Endothelial cell (in vitro differentiated cells): ENCODE measurements around the gene CDKN3. TPM values are rescaled to one million over a fixed set of nuclear protein-coding genes. Genes with fewer than 3 reads are reported as not detected.

ENCODE experiments used
- DNase-seq: peaks from one replicate; pipeline ENCODE4 v3.0.0; 2021; ENCODE audit warnings: low spot score
- H3K27ac Mint-ChIP-seq: one replicate; pipeline ENCODE4 v1.8.0; 2021; ENCODE audit warnings: mixed read lengths, inconsistent platforms; ENCODE audit not compliant: unreplicated experiment
- H3K27me3 Mint-ChIP-seq: one replicate; pipeline ENCODE4 v1.8.0; 2021; ENCODE audit warnings: mild to moderate bottlenecking, moderate library complexity, mixed read lengths, inconsistent platforms; ENCODE audit not compliant: unreplicated experiment
- H3K36me3 Mint-ChIP-seq: one replicate; pipeline ENCODE4 v1.8.0; 2021; ENCODE audit warnings: mild to moderate bottlenecking, low read depth, mixed read lengths, inconsistent platforms; ENCODE audit not compliant: unreplicated experiment
- H3K4me1 Mint-ChIP-seq: one replicate; pipeline ENCODE4 v1.8.0; 2021; ENCODE audit warnings: mild to moderate bottlenecking, mixed read lengths, inconsistent platforms; ENCODE audit not compliant: unreplicated experiment
- H3K4me3 Mint-ChIP-seq: one replicate; pipeline ENCODE4 v1.8.0; 2021; ENCODE audit warnings: mild to moderate bottlenecking, mixed read lengths, inconsistent platforms; ENCODE audit not compliant: unreplicated experiment
- H3K9me3 Mint-ChIP-seq: one replicate; pipeline ENCODE4 v1.8.0; 2021; ENCODE audit warnings: mixed read lengths, inconsistent platforms; ENCODE audit not compliant: unreplicated experiment
- CTCF ChIP-seq: fragments of 200-600 bp; sonication (generic); IDR thresholded peaks from one replicate; pipeline ENCODE4 v1.5.0; 2021; ENCODE audit warnings: antibody characterized with exemption; ENCODE audit not compliant: unreplicated experiment
- total RNA-seq: library from RNA; stranded (reverse); fragmentation: NEBNext Ultra II Directional; extraction: Animal tissue kit (Norgen Biotek cat#: 25700); gene quantifications from one replicate; pipeline ENCODE4 v1.2.1, GENCODE V29; 2021; ENCODE audit not compliant: unreplicated experiment

CDKN3 gene
- total RNA-seq, 1 donor from 2014 or later: 12.2 TPM

GRCh38 chr14:54349713-54350112, 47.1 kb upstream of the CDKN3 start:
- Mint-ChIP-seq H3K36me3 (peaks cover 4% of the 10 kb centered on the region), H3K27me3 (no peaks in the 10 kb centered on the region), H3K4me1 (peaks cover 5% of the 10 kb centered on the region), H3K9me3 (peaks cover 7% of the 10 kb centered on the region), H3K4me3 (no peak overlapping the region), H3K27ac (no peak overlapping the region)
- DNase-seq: no peak
- TF ChIP-seq CTCF: no peak

- no peak overlapping the region for H3K27ac Mint-ChIP-seq
- H3K9me3 Mint-ChIP-seq: peaks cover 7% of the 10 kb centered on the region
- no peaks in the 10 kb centered on the region for H3K27me3 Mint-ChIP-seq
- H3K36me3 Mint-ChIP-seq: peaks cover 4% of the 10 kb centered on the region
- H3K4me1 Mint-ChIP-seq: peaks cover 5% of the 10 kb centered on the region
- no peak for TF ChIP-seq CTCF
- no peak overlapping the region for H3K4me3 Mint-ChIP-seq
- no peak for DNase-seq
Measured at GRCh38 chr14:54350203-54350602, 46.6 kb upstream of the CDKN3 start.

GRCh38 chr14:54353266-54353665, 43.5 kb upstream of the CDKN3 start:
- TF ChIP-seq CTCF: no peak
- peaks cover 3% of the 10 kb centered on the region for H3K4me1 Mint-ChIP-seq
- no peak for DNase-seq
- H3K4me3 Mint-ChIP-seq: no peak overlapping the region
- H3K27me3 Mint-ChIP-seq: no peaks in the 10 kb centered on the region
- peaks cover 7% of the 10 kb centered on the region for H3K9me3 Mint-ChIP-seq
- H3K27ac Mint-ChIP-seq: no peak overlapping the region
- H3K36me3 Mint-ChIP-seq: peaks cover 4% of the 10 kb centered on the region

GRCh38 chr14:54353694-54354093, 43.1 kb upstream of the CDKN3 start:
- Mint-ChIP-seq H3K4me3 (no peak overlapping the region), H3K27ac (no peak overlapping the region), H3K4me1 (peaks cover 3% of the 10 kb centered on the region), H3K9me3 (peaks cover 7% of the 10 kb centered on the region), H3K36me3 (peaks cover 4% of the 10 kb centered on the region), H3K27me3 (no peaks in the 10 kb centered on the region)
- TF ChIP-seq CTCF: no peak
- DNase-seq: no peak

- peaks cover 7% of the 10 kb centered on the region for H3K9me3 Mint-ChIP-seq
- H3K27ac Mint-ChIP-seq: no peak overlapping the region
- H3K27me3 Mint-ChIP-seq: no peaks in the 10 kb centered on the region
- H3K36me3 Mint-ChIP-seq: peaks cover 4% of the 10 kb centered on the region
- no peak for TF ChIP-seq CTCF
- H3K4me3 Mint-ChIP-seq: no peak overlapping the region
- no peak for DNase-seq
- peaks cover 3% of the 10 kb centered on the region for H3K4me1 Mint-ChIP-seq
Measured at GRCh38 chr14:54354096-54354495, 42.7 kb upstream of the CDKN3 start.
